ENCODE data around the gene FAM110A. TPM values are rescaled to one million over a fixed set of nuclear protein-coding genes. Genes with fewer than 3 reads are reported as not detected.

Gene FAM110A
- total RNA-seq, 1 experiment from 2014 or later = 11.7 TPM

DNA sequence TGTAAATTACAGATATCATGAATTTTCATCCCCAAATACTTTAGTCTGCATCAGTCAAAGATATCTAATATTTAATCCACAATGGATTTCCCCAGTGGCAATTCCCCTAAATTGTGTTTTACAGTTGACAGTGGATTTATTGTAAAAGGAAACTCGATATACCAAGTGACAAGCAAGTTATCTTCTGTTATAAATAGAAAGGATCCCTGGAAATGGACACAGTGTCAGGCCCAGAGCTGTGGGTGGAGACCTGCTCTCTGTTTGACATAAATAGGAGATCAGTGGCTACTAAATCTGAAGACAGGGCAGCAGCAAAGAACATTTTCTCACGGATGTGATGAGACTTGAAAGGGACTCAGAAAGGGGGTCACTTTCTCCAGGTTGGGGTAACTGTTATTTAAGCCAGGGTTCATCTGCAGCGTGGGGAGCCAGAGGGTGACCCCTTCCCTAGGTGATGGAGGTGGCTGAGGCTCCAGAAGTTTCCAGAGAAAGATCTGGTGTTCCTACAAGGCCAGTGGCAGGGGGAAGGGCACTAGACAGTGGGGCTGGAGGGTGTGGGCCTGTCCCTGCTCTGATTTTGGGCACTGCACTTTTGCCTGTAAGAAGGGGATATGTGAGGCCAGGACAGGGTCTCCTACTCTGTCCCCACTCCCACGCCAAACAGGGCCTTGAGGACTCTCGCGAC, 12.3 kb upstream of the FAM110A start:
- no TSS peak for BruUV-seq (replicated peaks)
- Histone ChIP-seq H3K4me1 (ENCODE audit: insufficient read depth, low read length, poor library complexity, severe bottlenecking) (no peaks in the 10 kb centered on the region), H3K36me3 (ENCODE audit: insufficient read depth, low read length, poor library complexity, severe bottlenecking) (no peaks in the 10 kb centered on the region), H3K4me3 (ENCODE audit: low read depth, low read length, poor library complexity, severe bottlenecking) (no peak overlapping the region), H3K27me3 (replicated peaks; ENCODE audit: insufficient read depth, low read depth, low read length, poor library complexity) (no peaks in the 10 kb centered on the region), H3K27ac (ENCODE audit: low read depth, low read length, poor library complexity, severe bottlenecking) (no peak overlapping the region), H3K9me3 (ENCODE audit: low read depth, low read length, poor library complexity, severe bottlenecking) (no peaks in the 10 kb centered on the region)
- ChIA-PET POLR2A (ENCODE audit: low non-redundant PET) (no interaction called here), CTCF (no interaction called here)
- DNase-seq (ENCODE audit: low spot score) = no peak
- intact Hi-C loops (cut with micrococcal nuclease; ENCODE audit: unreplicated experiment) = no loop called here
- TF ChIP-seq, protein P1, sequence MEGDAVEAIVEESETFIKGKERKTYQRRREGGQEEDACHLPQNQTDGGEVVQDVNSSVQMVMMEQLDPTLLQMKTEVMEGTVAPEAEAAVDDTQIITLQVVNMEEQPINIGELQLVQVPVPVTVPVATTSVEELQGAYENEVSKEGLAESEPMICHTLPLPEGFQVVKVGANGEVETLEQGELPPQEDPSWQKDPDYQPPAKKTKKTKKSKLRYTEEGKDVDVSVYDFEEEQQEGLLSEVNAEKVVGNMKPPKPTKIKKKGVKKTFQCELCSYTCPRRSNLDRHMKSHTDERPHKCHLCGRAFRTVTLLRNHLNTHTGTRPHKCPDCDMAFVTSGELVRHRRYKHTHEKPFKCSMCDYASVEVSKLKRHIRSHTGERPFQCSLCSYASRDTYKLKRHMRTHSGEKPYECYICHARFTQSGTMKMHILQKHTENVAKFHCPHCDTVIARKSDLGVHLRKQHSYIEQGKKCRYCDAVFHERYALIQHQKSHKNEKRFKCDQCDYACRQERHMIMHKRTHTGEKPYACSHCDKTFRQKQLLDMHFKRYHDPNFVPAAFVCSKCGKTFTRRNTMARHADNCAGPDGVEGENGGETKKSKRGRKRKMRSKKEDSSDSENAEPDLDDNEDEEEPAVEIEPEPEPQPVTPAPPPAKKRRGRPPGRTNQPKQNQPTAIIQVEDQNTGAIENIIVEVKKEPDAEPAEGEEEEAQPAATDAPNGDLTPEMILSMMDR (conservative IDR thresholded peaks at IDR 0.05; ENCODE audit: low read depth, low read length) = no peak
- no peak for TF ChIP-seq EZH2 (IDR thresholded peaks at IDR 0.05; ENCODE audit: borderline replicate concordance, low read depth, low read length, poor library complexity, severe bottlenecking)

DNA sequence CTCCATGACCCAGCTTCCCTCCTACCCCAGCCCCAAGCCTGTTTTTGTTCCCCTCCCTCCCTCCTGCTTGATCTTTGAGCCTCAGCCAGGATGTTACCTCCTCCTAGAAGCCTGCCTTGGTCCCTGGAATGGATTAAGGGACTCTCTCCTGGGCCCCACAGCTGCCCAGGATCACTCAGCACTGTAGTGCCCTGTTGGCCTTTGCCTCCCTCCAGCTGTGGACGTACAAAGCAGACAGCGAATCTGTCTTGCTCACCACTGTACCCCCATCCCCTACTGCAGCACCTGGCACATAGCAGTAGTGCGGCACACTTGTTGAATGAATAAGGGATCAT, 11.8 kb upstream of the FAM110A start:
- no peak for DNase-seq (ENCODE audit: low spot score)
- TF ChIP-seq EZH2 (IDR thresholded peaks at IDR 0.05; ENCODE audit: borderline replicate concordance, low read depth, low read length, poor library complexity, severe bottlenecking) = no peak
- TF ChIP-seq, protein P1 (conservative IDR thresholded peaks at IDR 0.05; ENCODE audit: low read depth, low read length) = no peak
- intact Hi-C loops (cut with micrococcal nuclease; ENCODE audit: unreplicated experiment) = no loop called here
- CTCF ChIA-PET = no interaction called here
- H3K9me3 ChIP-seq (ENCODE audit: low read depth, low read length, poor library complexity, severe bottlenecking) = no peaks in the 10 kb centered on the region
- no peaks in the 10 kb centered on the region for H3K36me3 ChIP-seq (ENCODE audit: insufficient read depth, low read length, poor library complexity, severe bottlenecking)
- no peaks in the 10 kb centered on the region for H3K4me1 ChIP-seq (ENCODE audit: insufficient read depth, low read length, poor library complexity, severe bottlenecking)
- H3K4me3 ChIP-seq (ENCODE audit: low read depth, low read length, poor library complexity, severe bottlenecking) = no peak overlapping the region
- BruUV-seq (replicated peaks) = no TSS peak
- POLR2A ChIA-PET (ENCODE audit: low non-redundant PET) = no interaction called here
- no peak overlapping the region for H3K27ac ChIP-seq (ENCODE audit: low read depth, low read length, poor library complexity, severe bottlenecking)
- H3K27me3 ChIP-seq (replicated peaks; ENCODE audit: insufficient read depth, low read depth, low read length, poor library complexity) = no peaks in the 10 kb centered on the region

DNA sequence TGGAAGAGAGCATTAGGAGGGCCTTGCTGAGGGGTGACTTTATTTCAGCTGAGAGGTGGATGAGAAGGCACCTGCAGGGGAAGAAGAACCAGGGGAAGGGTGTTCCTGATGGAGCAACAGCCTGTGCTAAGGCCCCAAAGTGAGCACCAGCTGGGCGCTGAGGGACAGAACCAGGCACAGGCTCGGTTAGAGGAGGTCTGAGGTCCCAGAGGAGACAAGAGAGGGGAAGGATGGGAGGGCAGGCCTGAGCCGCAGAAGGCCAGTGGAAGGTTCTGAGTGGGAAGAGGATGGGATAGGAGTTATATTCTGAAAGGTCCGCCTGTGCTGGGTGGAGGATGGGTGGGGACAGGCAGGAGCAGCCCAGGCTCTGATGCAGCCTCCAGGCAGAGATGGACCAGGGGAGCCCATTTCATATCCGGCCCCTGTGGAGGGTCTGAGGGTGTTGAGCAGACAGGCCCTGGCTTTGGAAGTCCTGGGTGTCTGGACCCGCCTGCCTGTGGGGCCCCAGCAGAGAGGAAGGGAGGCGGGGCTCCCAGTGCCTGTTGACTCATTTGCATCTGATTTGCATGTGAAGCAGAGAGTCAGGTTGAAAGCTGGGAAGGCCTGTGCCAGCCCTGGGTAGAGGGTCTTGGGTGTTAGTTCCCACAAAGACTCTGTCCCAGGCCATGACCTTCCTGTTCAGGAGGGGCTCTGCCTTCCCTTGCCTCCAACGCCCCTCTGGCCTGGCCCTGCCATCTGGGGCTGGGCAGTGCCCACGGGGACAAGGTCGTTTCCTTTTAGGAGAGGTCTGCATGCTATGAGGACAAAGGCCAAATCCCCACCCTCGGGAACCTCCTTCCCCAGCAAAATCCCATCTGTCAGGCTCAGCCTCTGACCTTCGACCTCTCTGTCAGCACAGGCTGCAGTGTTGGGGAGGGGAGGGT, 10.6 kb upstream of the FAM110A start:
- H3K4me1 ChIP-seq (ENCODE audit: insufficient read depth, low read length, poor library complexity, severe bottlenecking) = no peaks in the 10 kb centered on the region
- BruUV-seq (replicated peaks) = no TSS peak
- H3K27me3 ChIP-seq (replicated peaks; ENCODE audit: insufficient read depth, low read depth, low read length, poor library complexity) = no peaks in the 10 kb centered on the region
- no peak overlapping the region for H3K4me3 ChIP-seq (ENCODE audit: low read depth, low read length, poor library complexity, severe bottlenecking)
- intact Hi-C loops (cut with micrococcal nuclease; ENCODE audit: unreplicated experiment) = no loop called here
- no peak for DNase-seq (ENCODE audit: low spot score)
- ChIA-PET POLR2A (ENCODE audit: low non-redundant PET) (no interaction called here), CTCF (interaction anchor here (0.6 kb wide), 1 partner anchor 135 kb away, joined by 4 read pairs; no protein-coding TSS in a partner anchor)
- TF ChIP-seq, protein P1 (conservative IDR thresholded peaks at IDR 0.05; ENCODE audit: low read depth, low read length) = no peak
- TF ChIP-seq EZH2 (IDR thresholded peaks at IDR 0.05; ENCODE audit: borderline replicate concordance, low read depth, low read length, poor library complexity, severe bottlenecking) = no peak
- H3K36me3 ChIP-seq (ENCODE audit: insufficient read depth, low read length, poor library complexity, severe bottlenecking) = no peaks in the 10 kb centered on the region
- H3K9me3 ChIP-seq (ENCODE audit: low read depth, low read length, poor library complexity, severe bottlenecking) = no peaks in the 10 kb centered on the region
- H3K27ac ChIP-seq (ENCODE audit: low read depth, low read length, poor library complexity, severe bottlenecking) = no peak overlapping the region

All from A673 (cell line).